Endothelial cell of umbilical vein (primary cell): Measurements from ENCODE around the gene WNT4. TPM values are rescaled to one million over a fixed set of nuclear protein-coding genes. Genes with fewer than 3 reads are reported as not detected.

Experiments
- BruUV-seq: library from RNA; stranded (reverse); fragments of 400-500 nt; replicated peaks from 2 replicates; lab custom pipeline; 2021; lab: Mats Ljungman, UMichigan
- CTCF ChIA-PET: fragments of 300-600, 350-600 bp; sonication (Branson Sonifier 250); formaldehyde crosslinking; loops from one replicate; lab custom pipeline; 2021; ENCODE audit warnings: antibody characterized with exemption, inconsistent platforms; lab: Charles Lee
- POLR2A ChIA-PET: fragments of 300-600, 350-600 bp; sonication (Branson Sonifier 250); formaldehyde crosslinking; loops from one replicate; lab custom pipeline; 2021; ENCODE audit warnings: antibody characterized with exemption, inconsistent platforms; lab: Charles Lee
- DNase-seq: peaks from one replicate; pipeline ENCODE4 v3.0.0-alpha.2; 2011; ENCODE audit warnings: low read depth, low spot score
- FAIRE-seq: peaks from 2 replicates; lab custom pipeline; 2011; peaks lifted over from hg19 to GRCh38; lab: Jason Lieb, UNC
- H2AFZ ChIP-seq: 2 replicates; pipeline ENCODE4 v1.6.0; 2012; ENCODE audit warnings: low read depth, low read length, control low read depth, inconsistent platforms
- H3K27ac ChIP-seq: 2 replicates; pipeline ENCODE4 v1.5.1; 2011; ENCODE audit warnings: low read depth, mild to moderate bottlenecking, control low read depth, low read length, moderate library complexity; ENCODE audit not compliant: insufficient read depth
- H3K27me3 ChIP-seq, 2 experiments: 2 replicates each; pipeline versions ENCODE4 v1.6.0 to v1.6.1; 2011; ENCODE audit warnings: low read length in 2 of 2, mixed read lengths in 1 of 2; ENCODE audit not compliant: control insufficient read depth in 2 of 2, insufficient read depth in 2 of 2
- H3K36me3 ChIP-seq, 2 experiments: 2 replicates in 1 of 2; 3 replicates in 1 of 2; pipeline ENCODE4 v1.5.1; 2011; ENCODE audit warnings: low read length in 2 of 2, mild to moderate bottlenecking in 1 of 2, moderate library complexity in 1 of 2; ENCODE audit not compliant: control insufficient read depth in 2 of 2, insufficient read depth in 2 of 2; ENCODE audit errors: extremely low read depth in 1 of 2
- H3K4me1 ChIP-seq: 3 replicates; pipeline ENCODE4 v1.5.1; 2011; ENCODE audit warnings: mild to moderate bottlenecking, low read length; ENCODE audit not compliant: control insufficient read depth, insufficient read depth; ENCODE audit errors: extremely low read depth
- H3K4me2 ChIP-seq: 2 replicates; pipeline ENCODE4 v1.6.1; 2011; ENCODE audit warnings: low read length, control low read depth, mixed read lengths; ENCODE audit not compliant: insufficient read depth
- H3K4me3 ChIP-seq, 3 experiments: fragments of 200-600 bp in 1 of 3; sonication (generic), shearing (Covaris generic) in 1 of 3; replicated peaks in 1 of 3; 2 replicates each; pipeline ENCODE4 v1.5.1; 2011 to 2016; ENCODE audit warnings: control low read depth in 3 of 3, low read length in 3 of 3, mild to moderate bottlenecking in 2 of 3, inconsistent platforms in 1 of 3, low read depth in 1 of 3, moderate library complexity in 1 of 3; ENCODE audit not compliant: insufficient read depth in 1 of 3
- H3K79me2 ChIP-seq: 2 replicates; pipeline ENCODE4 v1.6.0; 2012; ENCODE audit warnings: low read length, inconsistent platforms; ENCODE audit not compliant: control insufficient read depth, insufficient read depth
- H3K9ac ChIP-seq: replicated peaks from 2 replicates; pipeline ENCODE3; 2011; ENCODE audit warnings: low read length, control low read depth; ENCODE audit not compliant: insufficient read depth; ENCODE audit errors: extremely low read depth
- H3K9me1 ChIP-seq: replicated peaks from 3 replicates; pipeline ENCODE4 v1.6.0; 2011; ENCODE audit warnings: mild to moderate bottlenecking, low read length; ENCODE audit not compliant: control insufficient read depth, insufficient read depth; ENCODE audit errors: extremely low read depth
- H3K9me3 ChIP-seq: replicated peaks from 2 replicates; pipeline ENCODE4 v1.5.1; 2012; ENCODE audit warnings: low read length, inconsistent platforms; ENCODE audit not compliant: control insufficient read depth, insufficient read depth
- H4K20me1 ChIP-seq: replicated peaks from 2 replicates; pipeline ENCODE3; 2011; ENCODE audit warnings: mild to moderate bottlenecking, low read length; ENCODE audit not compliant: control insufficient read depth, insufficient read depth; ENCODE audit errors: extremely low read depth
- EZH2 ChIP-seq: IDR thresholded peaks from 2 replicates; pipeline ENCODE4 v1.6.1; 2012; ENCODE audit warnings: borderline replicate concordance, low read depth, mild to moderate bottlenecking, moderate library complexity, low read length, inconsistent platforms; ENCODE audit not compliant: severe bottlenecking
- FOS ChIP-seq: IDR thresholded peaks from 2 replicates; pipeline ENCODE4 v1.6.1; 2011; ENCODE audit warnings: mild to moderate bottlenecking, low read length, moderate library complexity, borderline replicate concordance; ENCODE audit not compliant: insufficient read depth
- GATA2 ChIP-seq: IDR thresholded peaks from 2 replicates; pipeline ENCODE4 v1.7.0; 2011; ENCODE audit warnings: low read depth, mild to moderate bottlenecking, moderate library complexity, mixed read lengths, low read length; ENCODE audit not compliant: insufficient read length, insufficient read depth
- JUN ChIP-seq: IDR thresholded peaks from 2 replicates; pipeline ENCODE4 v1.6.1; 2011; ENCODE audit warnings: borderline replicate concordance, low read depth; ENCODE audit not compliant: insufficient read length, insufficient read depth
- MYC ChIP-seq: IDR thresholded peaks from one replicate; pipeline ENCODE4 v1.6.1; 2011; ENCODE audit warnings: mild to moderate bottlenecking, low read depth, low read length
- POLR2A ChIP-seq: IDR thresholded peaks from 2 replicates; pipeline ENCODE4 v1.6.1; 2012; ENCODE audit warnings: low read depth, mild to moderate bottlenecking, control low read depth, low read length
- POLR2AphosphoS5 ChIP-seq: IDR thresholded peaks from 2 replicates; pipeline ENCODE4 v1.6.1; 2012; ENCODE audit warnings: low read depth, mild to moderate bottlenecking, control low read depth, low read length, moderate library complexity; ENCODE audit not compliant: insufficient read depth
- dilution Hi-C: fragments of 300-500 bp; cut with MboI; formaldehyde crosslinking; loops from one replicate; pipeline ENCODE4 v1.15.0; 2019; ENCODE audit warnings: low sequenced_read_pairs; ENCODE audit not compliant: extremely low pct_ligation_motif_present
- intact Hi-C: fragments of 100-400 bp; cut with micrococcal nuclease; formaldehyde crosslinking; loops from one replicate; pipeline ENCODE4 v1.10.0; 2022
- polyA plus RNA-seq, 4 experiments: library from polyadenylated mRNA; depleted of rRNA in 3 of 4; stranded (reverse) in 3 of 4; unstranded in 1 of 4; fragments of >200 nt; gene quantifications; 2 replicates each; pipeline versions ENCODE4 v1.2.1 to v1.2.3, GENCODE V29; 2011 to 2012; ENCODE audit warnings: missing spikeins in 1 of 4
- total RNA-seq: library from RNA; stranded (reverse); gene quantifications from 2 replicates; pipeline ENCODE4 v1.2.3, GENCODE V29; 2021
- TF ChIP-seq, protein P1 (sequence below): IDR thresholded peaks from 2 replicates; pipeline ENCODE4 v1.6.1; 2011; ENCODE audit not compliant: insufficient read depth, insufficient read length
- TF ChIP-seq, protein P2 (sequence below), 2 donors: IDR thresholded peaks; 1 replicate in 1 of 2; 2 replicates in 1 of 2; pipeline ENCODE4 v1.5.1; 2011; ENCODE audit warnings: low read length in 2 of 2, mild to moderate bottlenecking in 2 of 2, moderate library complexity in 2 of 2, control low read depth in 1 of 2, inconsistent platforms in 1 of 2, low read depth in 1 of 2; ENCODE audit not compliant: insufficient read depth in 1 of 2; ENCODE audit errors: extremely low read depth in 1 of 2

WNT4 gene
- total and polyA plus RNA-seq, 2 donors (not counting 3 experiments of a cell fraction or from before 2014, with no cell fraction given): 0.06 TPM; not detected in 1

DNA sequence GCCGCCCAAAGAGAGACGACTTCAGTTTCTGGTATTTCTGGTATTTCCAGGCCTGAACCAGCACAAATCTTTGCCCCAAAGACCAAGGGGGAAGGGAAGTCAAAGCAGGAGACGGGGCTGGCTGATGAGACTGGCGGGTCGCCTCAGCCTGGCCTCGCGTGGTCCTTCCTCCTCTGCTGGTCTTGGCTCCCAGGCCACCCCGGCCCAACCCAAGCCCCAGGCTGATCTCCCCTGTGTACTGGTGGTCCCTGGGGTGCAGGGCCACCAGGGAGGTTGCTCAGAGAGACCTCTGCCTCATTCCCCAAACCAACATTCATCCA, 19.9 kb downstream of the WNT4 start:
- BruUV-seq: no TSS peak
- Histone ChIP-seq H4K20me1 (peaks cover 2% of the 10 kb centered on the region), H3K36me3 (peaks cover 0 to 14% of the 10 kb centered on the region in 2 experiments), H3K9ac (no peak overlapping the region), H3K4me3 (no peak overlapping the region), H3K79me2 (no peaks in the 10 kb centered on the region), H3K27ac (no peak overlapping the region), H3K27me3 (no peaks in the 10 kb centered on the region), H2AFZ (no peak overlapping the region), H3K9me1 (no peaks in the 10 kb centered on the region), H3K4me2 (no peak overlapping the region), H3K9me3 (no peaks in the 10 kb centered on the region), H3K4me1 (peaks cover 2% of the 10 kb centered on the region)
- POLR2A ChIA-PET: no interaction called here
- dilution Hi-C loops: no loop called here
- CTCF ChIA-PET: interaction anchor here (4.1 kb wide), 1 partner anchor 9 kb away, joined by 24 read pairs; no protein-coding TSS in a partner anchor
- intact Hi-C loops: no loop called here
- FAIRE-seq (no peak), DNase-seq (no peak)
- TF ChIP-seq EZH2: no peak
- TF ChIP-seq POLR2A: no peak
- TF ChIP-seq, protein P1, sequence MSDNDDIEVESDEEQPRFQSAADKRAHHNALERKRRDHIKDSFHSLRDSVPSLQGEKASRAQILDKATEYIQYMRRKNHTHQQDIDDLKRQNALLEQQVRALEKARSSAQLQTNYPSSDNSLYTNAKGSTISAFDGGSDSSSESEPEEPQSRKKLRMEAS: no peak
- TF ChIP-seq, protein P2, sequence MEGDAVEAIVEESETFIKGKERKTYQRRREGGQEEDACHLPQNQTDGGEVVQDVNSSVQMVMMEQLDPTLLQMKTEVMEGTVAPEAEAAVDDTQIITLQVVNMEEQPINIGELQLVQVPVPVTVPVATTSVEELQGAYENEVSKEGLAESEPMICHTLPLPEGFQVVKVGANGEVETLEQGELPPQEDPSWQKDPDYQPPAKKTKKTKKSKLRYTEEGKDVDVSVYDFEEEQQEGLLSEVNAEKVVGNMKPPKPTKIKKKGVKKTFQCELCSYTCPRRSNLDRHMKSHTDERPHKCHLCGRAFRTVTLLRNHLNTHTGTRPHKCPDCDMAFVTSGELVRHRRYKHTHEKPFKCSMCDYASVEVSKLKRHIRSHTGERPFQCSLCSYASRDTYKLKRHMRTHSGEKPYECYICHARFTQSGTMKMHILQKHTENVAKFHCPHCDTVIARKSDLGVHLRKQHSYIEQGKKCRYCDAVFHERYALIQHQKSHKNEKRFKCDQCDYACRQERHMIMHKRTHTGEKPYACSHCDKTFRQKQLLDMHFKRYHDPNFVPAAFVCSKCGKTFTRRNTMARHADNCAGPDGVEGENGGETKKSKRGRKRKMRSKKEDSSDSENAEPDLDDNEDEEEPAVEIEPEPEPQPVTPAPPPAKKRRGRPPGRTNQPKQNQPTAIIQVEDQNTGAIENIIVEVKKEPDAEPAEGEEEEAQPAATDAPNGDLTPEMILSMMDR (IDR thresholded peaks at IDR 0.05; ENCODE audit: extremely low read depth in 1 of 2, insufficient read depth in 1 of 2, low read depth in 1 of 2, low read length in 2 of 2): no peak
- no peak for TF ChIP-seq MYC
- TF ChIP-seq GATA2: no peak
- no peak for TF ChIP-seq POLR2AphosphoS5
- TF ChIP-seq FOS: no peak
- TF ChIP-seq JUN: no peak
